GM11168 (cell line): ENCODE data around the gene FHL1.

ENCODE experiments used
- in situ Hi-C: fragments of 300-500 bp; cut with MboI; formaldehyde crosslinking; loops from one replicate; pipeline ENCODE4 v1.12.0; 2022; ENCODE audit warnings: low sequenced_read_pairs; ENCODE audit not compliant: unreplicated experiment

The FHL1 gene

DNA sequence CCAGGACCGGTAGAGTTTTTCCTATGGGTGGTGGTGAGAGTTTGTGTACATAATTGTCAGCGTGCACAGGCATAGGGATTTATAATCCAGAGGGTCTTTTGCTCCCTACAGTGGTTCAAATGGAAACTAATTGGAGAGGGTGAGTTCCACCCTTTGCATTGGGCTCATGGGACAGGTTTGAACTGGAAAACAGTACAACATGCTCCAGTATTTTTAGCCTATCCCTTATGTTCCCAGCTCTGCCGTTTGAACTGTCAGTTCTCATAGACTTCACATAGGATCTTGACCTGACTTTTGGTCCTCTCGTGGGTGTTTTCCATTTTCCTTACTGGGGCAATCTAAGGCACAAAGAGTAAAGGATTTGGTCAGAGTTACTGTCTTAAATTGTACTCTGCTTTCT, 31.8 kb downstream of the FHL1 start:
- in situ Hi-C loops: no loop called here

GRCh38 chrX:136182414-136182813, 35.1 kb downstream of the FHL1 start:
- in situ Hi-C loops: no loop called here

GRCh38 chrX:136183172-136183571, 35.8 kb downstream of the FHL1 start:
- in situ Hi-C loops: no loop called here

GRCh38 chrX:136183917-136184316, 36.6 kb downstream of the FHL1 start:
- in situ Hi-C loops: no loop called here

DNA sequence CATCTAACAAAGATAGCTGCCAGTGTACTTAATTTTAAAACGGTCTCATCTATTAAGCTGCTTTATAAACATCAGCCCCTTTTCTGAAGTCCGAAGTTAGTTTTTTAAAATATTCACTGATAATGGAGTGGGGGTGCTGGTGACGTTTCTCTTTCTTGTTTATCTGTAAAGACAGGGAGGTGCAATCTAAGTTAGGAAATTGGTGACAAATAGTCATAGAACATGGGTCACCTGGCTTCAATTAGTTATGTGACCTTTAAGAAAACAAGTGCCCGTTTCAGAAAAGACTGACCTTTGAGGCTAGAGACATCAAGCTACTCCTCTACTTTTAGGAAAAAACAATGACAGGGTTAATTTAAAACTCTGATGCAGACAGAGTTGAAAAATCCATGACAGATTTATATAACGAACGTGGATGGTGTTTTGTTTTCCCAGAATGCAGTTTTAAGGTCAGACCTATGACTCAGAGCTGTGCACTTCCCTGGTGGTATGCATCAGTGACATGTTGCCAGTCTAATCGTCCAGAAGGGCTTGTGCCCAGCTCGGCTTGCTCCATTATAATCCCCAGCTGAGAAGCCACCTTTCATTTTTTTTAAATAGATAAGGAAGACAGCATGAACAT, 38.2 kb downstream of the FHL1 start:
- in situ Hi-C loops: no loop called here

GRCh38 chrX:136186023-136186413, 38.7 kb downstream of the FHL1 start:
- in situ Hi-C loops: no loop called here

GRCh38 chrX:136189222-136189621, 41.9 kb downstream of the FHL1 start:
- in situ Hi-C loops: no loop called here

DNA sequence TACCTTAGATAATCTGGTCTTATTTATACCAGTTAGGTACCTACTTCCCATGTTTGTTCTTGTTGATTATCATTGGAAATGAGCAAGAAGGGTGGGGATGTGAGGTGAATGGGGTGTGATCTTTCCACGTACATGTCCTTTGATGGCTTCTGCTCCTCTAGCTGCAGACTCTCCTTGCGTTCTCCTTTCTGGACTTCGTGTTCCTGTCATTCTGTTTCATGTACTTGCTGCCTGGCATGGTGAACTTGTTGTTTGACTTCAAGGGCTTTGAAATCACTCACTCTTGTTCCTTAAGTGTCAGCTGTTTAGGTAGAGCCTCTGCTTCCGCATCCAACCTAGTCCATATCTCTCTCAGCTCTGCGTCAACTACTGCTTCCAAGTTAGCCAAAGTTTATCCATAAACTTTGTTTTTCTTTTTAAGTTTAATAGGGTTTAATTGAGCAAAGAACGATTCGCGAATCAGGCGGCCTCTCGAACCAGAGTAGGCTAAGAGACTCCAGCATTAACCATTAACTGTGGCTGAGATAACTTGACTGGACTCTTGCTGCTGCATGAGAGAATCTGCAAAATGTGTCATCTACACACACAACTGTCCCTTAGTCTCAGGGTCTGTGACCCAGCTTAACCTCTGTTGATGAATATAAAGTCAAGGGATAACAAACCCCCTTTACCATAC, 42.8 kb downstream of the FHL1 start:
- in situ Hi-C loops: no loop called here

GRCh38 chrX:136191171-136191570, 43.8 kb downstream of the FHL1 start:
- in situ Hi-C loops: no loop called here

DNA sequence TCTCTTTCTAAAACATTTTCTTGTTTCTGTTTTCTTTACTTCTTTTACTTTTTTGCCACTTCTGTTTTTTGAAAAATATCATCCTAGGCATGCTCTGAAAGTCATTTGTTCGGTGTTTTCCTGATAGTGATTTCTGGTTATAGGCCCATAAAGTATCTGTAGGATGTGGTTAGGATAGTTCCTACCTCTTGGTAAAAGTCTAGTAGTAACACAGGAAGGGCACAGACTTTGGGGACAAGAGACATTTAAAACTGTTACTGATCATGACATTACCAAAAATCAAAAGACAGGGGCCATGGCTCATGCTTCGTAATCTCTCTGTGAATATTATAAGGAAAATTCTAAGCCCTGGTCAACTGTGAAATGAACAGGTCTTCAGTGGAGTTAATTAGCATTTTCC, 44.8 kb downstream of the FHL1 start:
- in situ Hi-C loops: no loop called here

DNA sequence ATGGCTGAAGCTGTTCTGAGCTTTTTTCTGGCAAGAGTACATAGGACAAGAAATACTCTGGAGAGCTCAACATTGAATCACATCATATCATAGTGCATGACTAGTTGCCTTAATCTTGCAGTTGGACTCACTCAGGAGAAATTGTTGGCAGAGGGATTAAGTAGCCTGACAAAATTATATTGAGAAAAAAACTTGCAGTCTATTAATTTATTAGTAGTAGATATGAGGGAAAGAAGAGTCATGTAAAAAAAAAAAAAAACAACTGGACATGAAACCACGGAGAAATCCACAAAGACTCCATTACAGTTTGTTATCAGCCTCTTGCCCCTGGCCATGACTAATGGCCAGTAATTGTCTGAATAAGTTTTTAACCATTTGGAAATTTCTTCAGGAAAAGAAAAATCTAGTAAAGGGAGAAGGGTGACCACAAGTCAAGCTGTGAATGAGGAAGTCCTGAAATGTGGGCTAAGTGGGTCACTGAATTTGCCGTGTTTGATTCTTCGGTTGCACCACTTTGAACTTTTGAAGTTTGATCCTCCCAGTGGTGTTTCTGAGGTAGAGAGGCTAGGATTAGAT, 45.6 kb downstream of the FHL1 start:
- in situ Hi-C loops: no loop called here

- in situ Hi-C loops: no loop called here
Observed at GRCh38 chrX:136193771-136194170, 46.4 kb downstream of the FHL1 start.

DNA sequence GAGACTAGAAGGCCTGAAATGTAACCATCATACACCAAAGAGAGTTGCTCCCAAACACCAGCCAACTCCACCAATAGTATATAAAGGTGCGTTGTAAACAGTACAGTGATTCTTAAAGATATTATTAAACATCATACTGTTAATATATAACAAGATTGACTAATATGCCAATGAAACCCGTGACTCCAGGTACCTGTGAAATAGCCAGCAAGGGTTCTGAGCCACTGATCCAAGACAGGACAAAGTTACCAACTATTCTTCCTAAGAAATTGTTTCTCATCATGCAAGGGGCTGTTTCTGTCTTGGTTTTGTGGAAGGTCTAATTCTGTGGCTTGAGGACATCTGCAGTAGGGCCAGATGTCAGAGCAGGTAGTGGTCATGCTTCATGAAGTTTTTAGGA, 47.2 kb downstream of the FHL1 start:
- in situ Hi-C loops: no loop called here

DNA sequence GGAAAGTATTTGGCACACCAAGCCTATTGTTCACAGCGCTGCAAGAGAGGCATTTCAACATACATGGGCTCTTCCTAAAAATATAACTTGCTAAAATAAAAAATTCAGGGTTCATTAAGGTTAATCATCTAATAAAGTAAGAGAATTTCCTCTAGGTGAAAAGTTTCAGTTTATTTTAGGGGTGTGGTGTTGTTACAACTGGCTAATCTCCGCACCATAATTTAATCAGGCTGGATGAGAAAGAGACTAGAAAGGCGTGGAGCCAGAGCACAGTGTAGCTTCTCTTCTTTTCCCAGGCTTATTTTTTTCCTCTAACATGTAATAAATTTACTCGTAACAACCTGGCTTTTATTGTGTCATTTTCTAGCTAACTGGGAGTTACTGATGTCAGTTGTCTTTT, 47.9 kb downstream of the FHL1 start:
- in situ Hi-C loops: no loop called here

GRCh38 chrX:136196691-136197155, 49.4 kb downstream of the FHL1 start:
- in situ Hi-C loops: no loop called here

DNA sequence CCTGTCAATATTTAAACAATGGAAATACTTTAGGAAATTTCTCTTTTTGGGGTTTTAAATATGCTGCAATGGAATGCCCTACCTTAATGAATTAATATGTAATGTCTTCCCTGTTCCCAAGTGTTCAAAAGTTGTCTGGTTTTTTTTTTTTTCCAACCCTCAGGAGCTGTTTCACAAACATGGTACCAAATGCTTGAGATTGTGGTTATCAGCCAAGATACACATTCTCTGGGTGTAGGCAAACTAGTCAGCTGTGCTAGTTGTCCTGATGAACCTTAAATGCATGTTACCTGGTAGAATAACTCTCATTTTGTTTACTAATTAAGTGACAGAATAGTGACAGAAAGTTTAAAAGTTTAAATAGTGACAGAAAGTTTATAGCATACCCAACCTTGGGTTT, 50.7 kb downstream of the FHL1 start:
- in situ Hi-C loops: no loop called here

DNA sequence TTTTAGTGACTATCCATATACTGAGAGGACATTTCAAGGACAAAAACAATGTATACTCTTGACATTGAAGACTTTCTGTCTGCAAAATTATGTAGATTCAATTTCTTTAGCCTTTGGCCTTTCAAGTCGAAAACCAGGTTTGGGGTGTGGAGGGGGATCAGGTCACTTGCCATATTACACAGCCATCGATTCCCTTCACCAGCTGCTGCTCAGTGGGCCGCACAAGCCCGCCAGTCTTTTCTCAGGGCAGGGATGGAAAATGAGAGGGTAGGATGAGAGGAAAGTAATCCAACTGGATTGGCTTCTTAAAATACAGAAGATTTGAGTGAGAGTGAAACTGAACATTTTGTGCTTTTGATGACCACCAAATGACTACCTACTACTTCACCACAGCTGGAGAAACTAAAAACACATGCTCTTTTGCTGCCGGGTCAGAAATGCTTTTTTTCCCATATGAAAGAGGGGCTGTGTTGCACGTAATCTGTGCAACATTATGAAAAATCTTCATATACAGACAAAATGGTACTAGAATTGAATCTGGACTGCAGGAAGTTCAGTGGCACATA, 51.4 kb downstream of the FHL1 start:
- in situ Hi-C loops: no loop called here

DNA sequence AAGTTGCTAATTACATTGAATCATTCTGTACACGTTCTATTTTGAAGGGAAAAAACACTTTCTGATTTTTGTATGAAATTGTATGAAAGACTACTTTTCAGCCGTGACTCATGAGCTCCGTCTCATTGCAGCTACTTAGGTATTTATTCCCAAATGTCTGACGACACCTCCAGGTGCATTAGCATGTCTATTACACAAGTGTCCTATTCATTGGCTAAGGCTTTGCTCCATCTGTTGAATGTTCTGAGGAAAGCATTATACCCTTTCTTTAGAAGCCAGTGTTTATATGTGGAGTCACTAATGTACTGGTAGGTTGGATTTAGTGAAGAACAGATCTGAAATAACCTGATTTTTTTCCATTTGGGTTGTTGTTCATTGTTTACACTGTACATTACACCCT, 52.0 kb downstream of the FHL1 start:
- in situ Hi-C loops: no loop called here

DNA sequence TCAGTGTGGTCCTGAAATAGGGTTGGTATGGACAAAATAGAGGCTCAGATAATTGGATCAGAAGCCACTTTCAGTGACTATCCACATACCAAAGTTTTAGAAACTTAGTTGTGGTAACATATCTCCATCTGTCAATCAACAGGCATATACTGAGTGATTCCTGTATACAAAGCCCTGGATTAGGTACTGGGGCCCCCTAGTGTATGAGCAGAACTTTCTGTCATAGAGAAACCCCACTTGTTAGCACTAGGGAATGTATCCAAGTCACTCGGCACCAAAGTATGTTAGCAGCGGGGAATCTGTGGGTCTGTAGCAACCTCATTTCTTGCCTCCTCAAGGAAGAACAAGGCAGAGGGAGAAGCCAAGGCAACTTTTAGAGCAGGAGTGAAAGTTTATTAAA, 53.1 kb downstream of the FHL1 start:
- in situ Hi-C loops: no loop called here

- in situ Hi-C loops: no loop called here
Observed at GRCh38 chrX:136201601-136202000, 54.3 kb downstream of the FHL1 start.

DNA sequence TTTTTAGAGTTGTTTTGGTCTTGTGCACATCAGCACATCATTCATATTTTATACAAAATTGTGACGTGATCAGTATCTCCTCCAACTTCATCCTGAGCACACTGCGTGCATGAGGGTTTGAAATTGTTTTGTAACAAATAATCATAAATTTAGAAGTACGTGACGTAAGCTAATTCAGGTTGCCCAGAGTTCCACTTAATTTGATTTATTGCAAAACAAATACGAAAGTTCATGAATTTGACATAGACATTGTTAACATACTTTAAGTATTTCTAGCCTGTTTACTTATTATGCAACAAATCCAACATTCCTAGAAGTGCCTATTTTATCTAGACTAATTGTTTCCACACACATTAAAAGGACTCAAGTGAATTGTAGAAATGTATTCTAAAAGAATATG, 55.6 kb downstream of the FHL1 start:
- in situ Hi-C loops: no loop called here

DNA sequence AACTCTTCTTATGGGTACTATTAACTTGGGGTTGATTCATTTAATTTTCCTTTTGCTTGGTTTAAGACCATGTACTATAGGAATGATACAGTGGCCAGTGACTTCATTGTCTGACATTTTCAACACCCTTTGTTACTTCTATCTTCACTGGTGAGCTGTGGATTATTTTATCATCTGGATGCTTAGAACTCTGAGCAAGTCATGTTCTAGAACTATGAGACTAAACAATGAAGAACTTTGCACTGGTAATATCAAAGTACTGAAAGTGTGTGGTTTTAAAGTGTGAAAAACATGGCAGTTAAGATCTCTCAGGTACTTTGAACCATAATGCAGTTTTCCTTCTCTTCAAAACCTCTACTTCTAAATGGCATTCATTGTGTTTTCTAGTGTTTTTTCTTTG, 56.1 kb downstream of the FHL1 start:
- in situ Hi-C loops: no loop called here
